ENCODE data around the gene MNT.
A peak's percentile ranks its signal among the peaks of the same experiment; 100 is the strongest.

The MNT gene

DNA sequence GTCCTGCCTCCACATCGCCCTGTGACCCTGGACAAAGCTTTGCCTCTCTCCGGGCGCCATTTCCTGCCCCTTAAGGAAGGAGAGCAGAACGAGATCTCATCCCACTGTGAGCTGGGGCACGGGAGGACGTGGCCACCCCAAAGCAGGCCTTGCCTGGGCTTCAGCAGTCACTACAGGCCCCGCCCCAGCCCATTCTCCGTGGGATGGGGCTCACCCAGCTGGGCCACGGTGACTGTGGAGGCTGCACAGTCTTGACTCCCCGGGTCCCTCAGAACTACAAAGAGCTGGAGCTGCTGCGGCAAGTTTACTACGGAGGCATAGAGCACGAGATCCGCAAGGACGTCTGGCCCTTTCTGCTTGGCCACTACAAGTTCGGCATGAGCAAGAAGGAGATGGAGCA, 28.2 kb downstream of the MNT start:
- no peaks in the 10 kb centered on the region for H3K4me1 Mint-ChIP-seq
- no peak overlapping the region for H3K27ac Mint-ChIP-seq
- no peaks in the 10 kb centered on the region for H3K9me3 Mint-ChIP-seq
- ATAC-seq (ENCODE audit: low read depth) = no peak
- DNase-seq (ENCODE audit: low spot score in 2 of 2) = no peak
- no peaks in the 10 kb centered on the region for H3K27me3 Mint-ChIP-seq
- peaks cover 11% of the 10 kb centered on the region for H3K36me3 Mint-ChIP-seq
- no peak overlapping the region for H3K4me3 Mint-ChIP-seq

DNA sequence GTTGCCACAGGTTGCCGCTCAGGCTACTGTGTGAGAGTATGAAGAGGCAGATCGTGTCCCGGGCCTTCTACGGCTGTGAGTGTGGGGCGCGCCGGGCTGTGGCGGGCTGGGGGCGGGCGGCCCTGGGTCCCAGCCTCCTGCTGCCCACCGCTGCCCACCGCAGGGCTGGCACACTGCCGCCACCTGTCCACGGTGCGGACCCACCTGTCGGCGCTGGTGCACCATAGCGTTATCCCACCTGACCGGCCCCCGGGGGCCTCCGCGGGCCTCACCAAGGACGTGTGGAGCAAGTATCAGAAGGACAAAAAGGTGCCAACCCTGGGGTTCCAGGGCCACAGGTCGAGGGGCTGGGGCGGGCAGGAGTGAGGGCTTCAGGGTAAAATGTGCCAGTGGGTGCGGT, 28.7 kb downstream of the MNT start:
- no peaks in the 10 kb centered on the region for H3K4me1 Mint-ChIP-seq
- no peak for DNase-seq (ENCODE audit: low spot score in 2 of 2)
- H3K27ac Mint-ChIP-seq = no peak overlapping the region
- peaks cover 12% of the 10 kb centered on the region for H3K36me3 Mint-ChIP-seq
- H3K9me3 Mint-ChIP-seq = no peaks in the 10 kb centered on the region
- ATAC-seq (ENCODE audit: low read depth) = no peak
- H3K27me3 Mint-ChIP-seq = no peaks in the 10 kb centered on the region
- H3K4me3 Mint-ChIP-seq = no peak overlapping the region

DNA sequence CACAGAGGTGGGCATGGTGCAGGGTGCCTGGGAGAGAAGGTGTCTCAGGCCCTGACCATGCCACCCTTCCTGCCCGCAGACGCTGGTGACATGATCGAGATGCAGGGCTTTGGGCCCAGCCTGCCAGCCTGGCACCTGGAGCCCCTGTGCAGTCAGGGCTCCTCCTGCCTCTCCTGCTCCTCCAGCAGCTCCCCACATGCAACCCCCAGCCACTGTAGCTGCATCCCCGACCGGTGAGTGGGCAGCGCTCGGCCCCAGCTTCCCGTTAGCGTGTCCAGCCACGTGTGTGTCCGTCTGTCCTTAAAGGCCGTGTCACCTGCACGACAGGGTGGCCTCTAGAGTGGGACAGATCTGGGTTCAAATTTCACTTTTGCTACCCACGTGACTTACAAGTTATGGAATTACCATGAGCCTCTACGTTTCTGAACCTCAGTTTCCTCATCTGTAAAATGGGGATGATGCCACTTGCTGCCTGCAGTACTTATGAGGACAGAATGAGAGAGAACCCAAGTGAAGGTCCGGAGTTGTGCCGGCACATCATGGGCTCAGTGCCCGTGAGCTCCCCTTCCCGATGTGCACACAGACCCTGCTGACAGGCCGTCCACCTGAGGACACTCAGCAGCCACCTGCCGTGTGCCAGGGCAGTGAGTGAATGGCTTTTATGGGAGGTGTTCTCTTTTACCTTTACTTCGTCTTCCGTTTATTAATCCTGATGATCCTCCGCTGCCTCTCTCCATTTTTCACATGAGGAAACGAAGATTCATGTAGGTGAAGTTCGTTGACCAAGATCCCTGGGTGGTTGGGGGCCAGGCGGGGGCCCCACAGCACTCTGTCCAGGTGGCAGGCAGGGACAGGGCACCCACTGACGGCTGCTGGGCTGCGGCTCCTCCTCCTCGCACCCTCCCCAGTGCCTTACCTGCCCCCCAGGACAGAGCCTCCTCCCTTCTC, 29.4 kb downstream of the MNT start:
- no peaks in the 10 kb centered on the region for H3K9me3 Mint-ChIP-seq
- H3K4me3 Mint-ChIP-seq = no peak overlapping the region
- peaks cover 9% of the 10 kb centered on the region for H3K36me3 Mint-ChIP-seq
- H3K27me3 Mint-ChIP-seq = no peaks in the 10 kb centered on the region
- ATAC-seq (ENCODE audit: low read depth) = no peak
- peak overlapping the region; percentile 35 for H3K27ac Mint-ChIP-seq
- DNase-seq (ENCODE audit: low spot score in 2 of 2) = no peak
- no peaks in the 10 kb centered on the region for H3K4me1 Mint-ChIP-seq

DNA sequence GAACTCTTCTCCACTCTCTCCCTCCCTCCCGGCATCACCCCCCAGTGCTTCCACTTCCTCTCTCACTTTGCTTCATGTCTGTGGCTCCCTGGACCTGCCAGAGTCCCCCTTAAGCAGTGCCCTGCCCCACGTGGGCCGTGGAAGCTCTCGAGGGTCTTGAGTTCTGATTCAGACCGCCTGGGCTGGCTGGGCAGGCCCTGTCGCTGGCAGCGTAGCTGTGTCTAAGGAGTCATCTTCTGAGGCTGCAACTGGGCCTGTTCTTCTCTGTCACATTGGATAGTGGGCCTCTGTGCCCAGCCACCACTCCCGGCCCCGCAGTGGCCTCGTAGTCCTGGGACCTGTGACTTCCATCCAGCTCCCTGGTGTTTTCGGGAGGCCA, 30.7 kb downstream of the MNT start:
- Mint-ChIP-seq H3K36me3 (peaks cover 12% of the 10 kb centered on the region), H3K4me3 (no peak overlapping the region), H3K4me1 (no peaks in the 10 kb centered on the region), H3K27me3 (no peaks in the 10 kb centered on the region), H3K27ac (no peak overlapping the region), H3K9me3 (no peaks in the 10 kb centered on the region)
- no peak for DNase-seq (ENCODE audit: low spot score in 2 of 2)
- ATAC-seq (ENCODE audit: low read depth) = no peak

DNA sequence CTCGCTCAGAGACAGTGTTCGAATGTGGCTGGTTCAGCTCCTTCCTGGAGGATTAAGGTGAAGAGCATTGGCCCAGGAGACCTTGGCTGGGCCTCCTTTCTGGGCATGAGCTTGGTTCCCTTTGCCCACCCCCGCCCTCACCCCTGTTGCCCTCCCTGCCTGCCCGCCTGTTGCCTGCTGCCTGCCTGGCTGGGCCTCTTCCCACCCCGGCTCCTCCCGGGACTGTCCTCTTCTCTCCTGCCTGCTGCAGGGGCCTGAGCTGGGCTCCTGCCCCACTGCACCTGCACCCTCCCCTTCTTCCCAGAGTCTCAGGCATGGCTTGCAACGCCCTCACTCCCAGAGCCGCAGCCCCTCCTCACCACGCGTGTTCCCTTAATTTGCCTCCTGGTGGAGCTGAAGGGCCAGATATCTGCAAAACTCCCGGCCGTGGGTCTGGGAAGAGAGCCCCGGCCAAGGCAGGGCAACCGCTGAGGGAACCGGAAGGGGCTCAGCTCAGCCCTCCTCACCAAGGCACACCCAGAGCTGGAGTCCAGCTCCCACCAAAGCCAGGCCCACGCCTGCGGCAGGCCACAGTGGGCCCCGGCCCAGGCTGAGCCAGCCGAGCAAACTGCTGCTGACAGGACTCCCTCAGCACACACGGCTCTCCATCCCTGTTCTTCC, 31.2 kb downstream of the MNT start:
- Mint-ChIP-seq H3K9me3 (no peaks in the 10 kb centered on the region), H3K4me1 (no peaks in the 10 kb centered on the region), H3K36me3 (peaks cover 10% of the 10 kb centered on the region), H3K27ac (no peak overlapping the region), H3K4me3 (no peak overlapping the region), H3K27me3 (no peaks in the 10 kb centered on the region)
- ATAC-seq (ENCODE audit: low read depth) (no peak), DNase-seq (ENCODE audit: low spot score in 2 of 2) (no peak)

DNA sequence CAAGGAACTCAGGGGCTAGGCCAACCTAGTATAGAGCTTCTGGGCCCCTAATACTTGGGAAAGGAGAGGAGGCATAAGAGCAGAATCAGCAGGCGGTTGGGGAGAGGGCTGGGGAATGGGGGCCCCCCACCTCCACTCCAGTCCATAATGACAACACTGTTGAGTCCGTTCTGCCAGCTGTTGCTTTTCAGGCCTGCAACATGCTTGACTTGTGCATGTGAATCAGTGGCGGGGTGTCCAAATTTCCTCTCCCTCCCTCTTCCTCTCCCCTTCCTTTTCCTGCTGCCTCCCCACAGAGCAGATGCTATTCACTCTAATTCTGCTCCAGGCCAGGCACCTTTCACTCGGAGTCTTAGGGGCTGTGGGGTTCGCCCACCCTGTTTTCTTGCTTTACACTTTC, 31.8 kb downstream of the MNT start:
- H3K36me3 Mint-ChIP-seq = peaks cover 12% of the 10 kb centered on the region
- no peaks in the 10 kb centered on the region for H3K9me3 Mint-ChIP-seq
- no peaks in the 10 kb centered on the region for H3K27me3 Mint-ChIP-seq
- no peak for ATAC-seq (ENCODE audit: low read depth)
- no peak overlapping the region for H3K27ac Mint-ChIP-seq
- no peaks in the 10 kb centered on the region for H3K4me1 Mint-ChIP-seq
- H3K4me3 Mint-ChIP-seq = no peak overlapping the region
- DNase-seq (ENCODE audit: low spot score in 2 of 2) = no peak

DNA sequence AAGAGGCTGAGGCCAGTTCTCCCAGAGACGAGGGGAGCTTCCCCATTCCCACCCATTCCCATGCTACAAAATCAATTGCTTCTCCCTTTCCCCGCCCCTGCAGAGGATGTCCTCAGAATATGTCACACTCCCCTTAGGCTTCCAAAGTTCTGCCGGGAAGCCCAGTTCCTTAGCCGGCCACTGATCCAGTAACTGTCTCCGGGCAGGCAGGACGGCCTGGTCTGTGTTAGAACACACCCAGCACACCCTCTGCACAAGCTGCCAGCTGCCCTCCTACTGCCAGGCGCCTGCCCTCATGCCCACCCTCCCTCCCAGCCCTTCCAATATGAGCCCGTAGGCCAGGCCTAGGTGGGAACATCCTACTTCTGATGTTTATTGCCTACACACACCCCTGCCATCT, 32.5 kb downstream of the MNT start:
- ATAC-seq (ENCODE audit: low read depth) = no peak
- H3K4me1 Mint-ChIP-seq = no peaks in the 10 kb centered on the region

DNA sequence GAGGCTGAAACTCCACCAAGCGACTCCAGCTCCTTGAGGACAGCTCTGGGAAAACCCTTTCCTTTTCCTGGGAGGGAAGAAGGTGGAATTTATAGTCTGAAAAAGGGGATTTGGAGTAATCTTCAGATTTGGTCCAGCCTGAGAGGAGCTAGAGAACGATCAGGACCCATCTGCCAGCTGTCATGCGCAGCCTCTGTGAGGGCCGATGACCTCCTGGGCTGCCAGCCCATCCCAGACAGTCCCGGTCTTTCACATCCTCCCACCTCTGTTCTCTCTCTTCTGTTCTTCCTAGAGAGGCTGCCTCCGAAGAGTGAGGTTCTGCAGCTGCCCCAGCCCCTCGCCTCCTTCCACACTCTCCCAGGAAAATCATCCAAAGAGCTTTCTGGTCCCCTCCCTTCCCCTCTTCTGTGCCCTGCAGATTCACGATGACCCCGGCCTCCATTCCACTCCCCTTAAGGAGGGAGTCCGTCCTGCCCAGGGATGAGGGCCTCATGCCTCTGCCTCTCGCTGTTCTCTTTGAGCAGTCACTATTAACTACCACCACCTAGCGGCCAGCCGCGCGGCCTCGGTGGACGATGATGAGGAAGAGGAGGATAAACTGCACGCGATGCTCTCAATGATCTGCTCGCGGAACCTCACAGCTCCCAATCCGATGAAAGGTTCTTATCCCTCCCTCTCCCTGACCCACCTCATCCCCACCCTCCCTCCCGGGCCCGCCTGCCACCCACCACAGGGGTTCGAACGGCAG, 33.9 kb downstream of the MNT start:
- Mint-ChIP-seq H3K27me3 (no peaks in the 10 kb centered on the region), H3K4me3 (no peak overlapping the region), H3K9me3 (no peaks in the 10 kb centered on the region), H3K4me1 (no peaks in the 10 kb centered on the region), H3K36me3 (peaks cover 21% of the 10 kb centered on the region), H3K27ac (no peak overlapping the region)
- ATAC-seq (ENCODE audit: low read depth) (no peak), DNase-seq (ENCODE audit: low spot score in 2 of 2) (no peak)

More for the DNA sequence above, 32.5 kb downstream of the MNT start:
- H3K9me3 Mint-ChIP-seq = no peaks in the 10 kb centered on the region
- H3K36me3 Mint-ChIP-seq = peaks cover 14% of the 10 kb centered on the region
- no peak overlapping the region for H3K4me3 Mint-ChIP-seq
- DNase-seq (ENCODE audit: low spot score in 2 of 2) = no peak
- H3K27me3 Mint-ChIP-seq = no peaks in the 10 kb centered on the region
- H3K27ac Mint-ChIP-seq = no peak overlapping the region

DNA sequence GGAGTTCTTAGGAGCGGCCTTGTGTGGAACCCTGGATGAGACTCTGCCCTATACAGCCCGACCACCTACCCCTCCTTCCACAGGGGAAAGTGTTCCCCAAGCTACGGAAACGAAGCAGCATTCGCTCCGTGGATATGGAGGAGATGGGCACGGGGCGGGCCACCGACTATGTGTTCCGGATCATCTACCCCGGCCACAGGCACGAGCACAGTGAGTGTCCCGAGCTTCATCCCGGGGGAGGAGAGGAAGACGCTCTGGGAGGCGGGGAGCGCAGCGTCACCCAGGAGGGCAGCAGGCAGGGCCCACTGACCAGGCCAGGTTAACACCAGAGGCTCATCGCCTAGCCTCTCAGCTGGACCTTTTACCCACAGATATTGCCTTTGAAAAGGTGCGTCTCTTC, 35.7 kb downstream of the MNT start:
- Mint-ChIP-seq H3K4me3 (no peak overlapping the region), H3K4me1 (no peaks in the 10 kb centered on the region), H3K9me3 (no peaks in the 10 kb centered on the region), H3K27ac (no peak overlapping the region), H3K27me3 (no peaks in the 10 kb centered on the region), H3K36me3 (peaks cover 16% of the 10 kb centered on the region)
- DNase-seq (ENCODE audit: low spot score in 2 of 2) = no peak
- no peak for ATAC-seq (ENCODE audit: low read depth)

DNA sequence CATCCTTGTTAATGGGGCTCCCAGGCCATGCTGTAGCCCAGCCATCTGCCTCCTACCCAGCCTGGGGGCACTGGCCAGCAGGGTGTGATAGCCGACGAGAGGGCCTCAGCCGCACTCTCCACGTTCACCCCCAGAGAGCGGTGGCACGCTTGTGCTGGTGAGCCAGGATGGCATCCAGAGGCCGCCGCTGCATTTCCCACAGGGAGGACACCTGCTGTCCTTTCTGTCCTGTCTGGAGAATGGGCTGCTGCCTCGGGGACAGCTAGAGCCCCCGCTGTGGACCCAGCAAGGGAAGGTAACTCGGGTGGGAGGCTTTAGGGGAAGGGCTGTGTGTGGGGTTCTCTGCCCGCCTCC, 36.1 kb downstream of the MNT start:
- no peak for ATAC-seq (ENCODE audit: low read depth)

DNA sequence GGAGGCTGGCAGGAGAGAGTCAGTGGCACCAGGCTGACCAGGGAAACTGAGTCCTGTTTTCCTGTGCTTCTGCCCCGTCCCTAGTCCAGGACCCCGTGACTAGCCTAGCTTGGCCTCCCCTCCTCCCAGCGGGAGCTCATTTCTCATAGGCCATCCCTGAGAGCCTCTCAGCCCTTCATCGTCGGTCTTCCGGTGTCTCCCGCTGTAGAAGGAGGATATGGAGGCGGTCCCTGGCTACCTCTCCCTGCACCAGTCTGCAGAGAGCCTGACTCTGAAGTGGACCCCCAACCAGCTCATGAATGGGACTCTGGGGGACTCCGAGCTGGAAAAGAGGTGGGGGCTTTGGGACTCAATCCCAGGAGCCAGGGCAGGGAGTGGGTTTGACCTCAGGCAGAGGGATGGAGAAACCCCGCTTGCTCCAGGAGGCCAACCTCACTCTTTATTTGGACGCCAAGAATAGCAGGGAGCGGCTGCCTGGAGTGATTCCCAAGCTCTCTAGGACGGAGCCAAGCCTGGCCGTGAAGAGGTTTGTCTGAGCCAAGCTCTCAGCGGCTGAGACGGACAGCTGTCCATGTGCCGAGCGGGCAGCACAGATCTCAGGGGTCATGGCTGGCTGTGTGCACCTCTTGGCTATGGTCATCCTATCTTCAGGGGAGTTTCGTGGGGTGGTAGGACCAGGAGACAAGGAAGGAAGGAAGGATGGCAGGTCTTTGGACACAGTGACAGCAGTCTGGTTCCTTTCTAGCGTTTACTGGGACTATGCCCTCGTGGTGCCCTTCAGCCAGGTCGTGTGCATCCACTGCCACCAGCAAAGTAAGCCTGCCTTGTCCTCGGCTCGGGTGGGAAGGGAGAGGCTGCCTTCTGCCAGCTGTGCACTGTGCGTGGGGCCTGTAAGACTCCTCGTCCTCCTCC, 36.8 kb downstream of the MNT start:
- H3K4me3 Mint-ChIP-seq = no peak overlapping the region
- H3K27me3 Mint-ChIP-seq = no peaks in the 10 kb centered on the region
- ATAC-seq (ENCODE audit: low read depth) = no peak
- DNase-seq (ENCODE audit: low spot score in 2 of 2) = no peak
- peaks cover 15% of the 10 kb centered on the region for H3K36me3 Mint-ChIP-seq
- H3K27ac Mint-ChIP-seq = no peak overlapping the region
- H3K9me3 Mint-ChIP-seq = no peaks in the 10 kb centered on the region
- no peaks in the 10 kb centered on the region for H3K4me1 Mint-ChIP-seq

More for the DNA sequence above, 36.1 kb downstream of the MNT start:
- Mint-ChIP-seq H3K9me3 (no peaks in the 10 kb centered on the region), H3K27ac (no peak overlapping the region), H3K4me1 (no peaks in the 10 kb centered on the region), H3K36me3 (peaks cover 15% of the 10 kb centered on the region), H3K27me3 (no peaks in the 10 kb centered on the region), H3K4me3 (no peak overlapping the region)
- no peak for DNase-seq (ENCODE audit: low spot score in 2 of 2)

DNA sequence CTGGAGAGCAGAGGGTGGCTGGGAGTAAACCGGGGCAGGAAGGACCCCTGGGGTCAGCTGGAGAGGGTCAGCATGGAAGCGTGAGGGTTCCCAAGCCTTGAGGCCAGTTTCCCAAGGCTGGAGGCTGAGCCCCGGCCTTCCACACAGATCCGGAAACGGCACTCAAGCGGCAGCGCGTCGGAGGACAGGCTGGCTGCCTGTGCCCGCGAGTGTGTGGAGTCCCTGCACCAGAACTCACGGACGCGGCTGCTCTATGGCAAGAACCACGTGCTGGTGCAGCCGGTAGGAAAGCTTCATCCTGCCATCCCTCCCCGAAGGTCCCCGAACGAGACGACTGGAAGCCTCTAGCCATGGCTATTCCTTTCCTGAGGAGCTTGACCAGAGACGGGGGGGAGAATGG, 37.5 kb downstream of the MNT start:
- Mint-ChIP-seq H3K27ac (no peak overlapping the region), H3K9me3 (no peaks in the 10 kb centered on the region), H3K27me3 (no peaks in the 10 kb centered on the region), H3K4me1 (no peaks in the 10 kb centered on the region), H3K4me3 (no peak overlapping the region), H3K36me3 (peaks cover 15% of the 10 kb centered on the region)
- ATAC-seq (ENCODE audit: low read depth) (no peak), DNase-seq (ENCODE audit: low spot score in 2 of 2) (no peak)

DNA sequence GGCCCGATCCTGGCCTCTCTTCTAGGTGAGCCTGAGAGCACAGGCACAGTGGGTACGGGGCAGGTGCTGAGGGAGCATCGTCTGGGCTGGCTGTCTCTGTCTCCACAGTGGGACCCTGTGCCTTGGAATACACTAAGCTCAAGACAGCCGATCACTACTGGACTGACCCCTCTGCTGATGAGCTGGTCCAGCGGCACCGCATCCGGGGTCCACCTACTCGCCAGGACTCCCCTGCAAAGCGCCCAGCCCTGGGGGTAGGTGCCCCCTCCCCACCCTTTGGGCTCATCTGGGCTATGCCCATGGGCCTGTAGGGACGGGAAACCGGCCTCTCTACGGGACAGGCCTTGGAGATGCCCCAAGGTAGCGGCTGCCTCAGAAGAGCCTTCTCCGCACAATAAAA, 38.0 kb downstream of the MNT start:
- Mint-ChIP-seq H3K9me3 (no peaks in the 10 kb centered on the region), H3K4me3 (no peak overlapping the region), H3K4me1 (no peaks in the 10 kb centered on the region), H3K27me3 (no peaks in the 10 kb centered on the region), H3K27ac (no peak overlapping the region), H3K36me3 (peaks cover 16% of the 10 kb centered on the region)
- DNase-seq (ENCODE audit: low spot score in 2 of 2) = no peak
- no peak for ATAC-seq (ENCODE audit: low read depth)
